ENCODE data around the gene PREX1.

- TF ChIP-seq CTCF (IDR thresholded peaks at IDR 0.05) (no peak), POLR2A (IDR thresholded peaks at IDR 0.05) (no peak)
Observed at GRCh38 chr20:48705240-48706115, 122.3 kb downstream of the PREX1 start.

Data from prostate gland (tissue), 2 donors.